ENCODE measurements around the gene NBEAL2. TPM values are rescaled to one million over a fixed set of nuclear protein-coding genes. Genes with fewer than 3 reads are reported as not detected.
"Not testable (repeated sequence)": the region's sequence is repeated elsewhere in the genome, so short reads cannot be mapped to it uniquely, and the experiment has no call there.

Gene NBEAL2
- total RNA-seq, 1 donor, result 92.6 TPM

DNA sequence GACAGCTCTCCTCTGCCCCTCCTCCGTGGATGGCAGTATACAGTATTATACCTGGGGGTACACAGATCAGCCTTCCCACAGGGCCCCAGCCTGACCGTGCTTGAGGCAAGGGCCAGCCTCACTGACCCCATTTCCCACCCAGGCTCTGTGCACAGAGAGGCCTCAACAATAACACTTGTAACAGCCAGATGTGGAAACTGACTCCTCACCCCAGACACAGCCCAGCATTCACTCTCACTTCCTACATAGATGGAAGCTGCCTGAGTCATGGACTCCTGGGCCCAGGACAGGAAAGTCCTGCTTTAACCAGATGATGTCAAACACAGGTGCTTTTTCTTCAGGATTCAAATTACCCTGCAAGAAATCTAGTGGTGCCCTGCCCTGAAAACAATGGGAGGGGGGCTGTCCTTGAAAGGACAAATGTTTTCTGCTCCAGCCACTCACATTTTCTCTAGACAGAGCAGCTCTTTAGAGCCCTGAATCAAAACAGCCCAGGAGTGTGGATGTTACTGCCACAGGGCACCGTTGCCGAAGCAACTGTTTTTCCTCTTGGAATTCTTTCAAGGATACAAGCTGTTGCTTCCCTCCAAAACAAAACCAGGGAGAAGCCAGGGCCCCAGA, 19.3 kb upstream of the NBEAL2 start:
- DNase-seq (ENCODE audit: low read depth in 2 of 3, low spot score in 2 of 3), result no peak

GRCh38 chr3:46960835-46961234, 18.6 kb upstream of the NBEAL2 start:
- no peak for DNase-seq (ENCODE audit: low read depth in 2 of 3, low spot score in 2 of 3)

DNA sequence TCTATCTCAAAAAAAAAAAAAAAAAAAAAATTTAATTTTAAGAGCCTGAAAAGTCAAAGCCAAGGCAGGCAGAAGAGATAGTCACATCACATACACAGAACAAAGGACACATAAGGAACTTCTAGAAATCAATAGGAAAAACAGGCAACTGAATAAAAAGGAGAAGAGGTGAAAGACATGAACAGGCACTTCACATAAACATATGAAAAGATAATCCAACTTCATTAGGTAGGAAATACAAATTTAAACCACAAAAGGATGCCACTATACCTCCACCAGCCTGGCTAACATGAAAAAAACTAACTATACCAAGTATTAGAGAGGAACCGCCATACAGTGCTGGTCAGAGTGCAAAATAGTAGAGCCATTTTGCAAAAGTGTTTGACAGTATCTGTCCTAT, 17.0 kb upstream of the NBEAL2 start:
- DNase-seq (ENCODE audit: low read depth in 2 of 3, low spot score in 2 of 3), result no peak

DNA sequence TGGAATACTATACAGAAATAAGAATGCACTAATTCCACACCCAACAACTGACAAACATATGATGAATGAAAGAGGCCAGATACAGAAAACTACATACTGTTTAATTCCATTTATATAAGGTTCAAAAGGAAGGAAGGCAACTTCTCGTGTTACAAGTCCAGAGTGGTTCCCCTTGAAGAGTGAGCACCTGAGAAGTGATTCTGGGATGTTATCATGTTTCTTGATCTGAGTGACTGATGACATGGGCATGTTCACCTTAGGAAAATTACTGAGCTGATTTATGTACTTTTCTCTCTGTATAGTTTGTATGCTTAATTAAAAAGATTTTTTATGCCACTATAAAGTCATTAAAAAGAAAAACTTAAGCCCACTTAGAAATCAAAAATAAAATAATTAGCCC, 16.5 kb upstream of the NBEAL2 start:
- no peak for DNase-seq (ENCODE audit: low read depth in 2 of 3, low spot score in 2 of 3)

DNA sequence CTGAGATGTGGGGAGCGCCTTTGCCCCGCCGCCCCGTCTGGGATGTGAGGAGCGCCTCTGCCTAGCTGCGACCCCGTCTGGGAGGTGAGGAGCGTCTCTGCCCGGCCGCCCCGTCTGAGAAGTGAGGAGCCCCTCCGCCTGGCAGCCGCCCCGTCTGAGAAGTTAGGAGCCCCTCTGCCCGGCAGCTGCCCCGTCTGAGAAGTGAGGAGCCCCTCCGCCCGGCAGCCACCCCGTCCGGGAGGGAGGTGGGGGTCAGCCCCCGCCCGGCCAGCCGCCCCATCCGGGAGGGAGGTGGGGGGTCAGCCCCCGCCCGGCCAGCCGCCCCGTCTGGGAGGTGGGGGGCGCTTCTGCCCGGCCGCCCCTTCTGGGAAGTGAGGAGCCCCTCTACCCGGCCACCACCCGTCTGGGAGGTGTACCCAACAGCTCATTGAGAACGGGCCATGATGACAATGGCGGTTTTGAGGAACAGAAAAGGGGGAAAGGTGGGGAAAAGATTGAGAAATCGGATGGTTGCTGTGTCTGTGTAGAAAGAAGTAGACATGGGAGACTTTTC, 15.4 kb upstream of the NBEAL2 start:
- not testable (repeated sequence) for DNase-seq (ENCODE audit: low read depth in 2 of 3, low spot score in 2 of 3)

GRCh38 chr3:46965151-46965550, 14.3 kb upstream of the NBEAL2 start:
- peak in 2 of 3 donors; percentile 78 to 85 for DNase-seq (ENCODE audit: low read depth in 2 of 3, low spot score in 2 of 3)

DNA sequence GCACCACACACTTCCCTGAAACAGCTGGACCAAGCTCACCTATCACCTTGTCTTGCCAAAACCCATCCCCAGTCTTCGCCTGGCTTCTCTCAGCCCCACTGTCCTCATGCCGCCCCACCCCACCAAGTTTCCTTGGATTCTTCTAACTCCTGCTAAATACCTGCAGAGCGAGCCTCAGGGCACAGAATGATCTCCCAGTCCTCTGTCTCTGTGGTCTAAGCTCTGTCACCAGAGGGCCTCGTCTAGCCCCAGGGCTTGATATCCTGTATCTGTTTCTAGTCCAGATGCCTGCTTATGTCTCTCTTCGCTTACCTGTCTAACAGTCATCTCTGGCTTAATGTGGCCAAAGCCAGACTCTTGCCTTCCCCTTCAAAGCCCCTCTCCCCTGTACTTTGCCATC, 12.7 kb upstream of the NBEAL2 start:
- DNase-seq (ENCODE audit: low read depth in 2 of 3, low spot score in 2 of 3), result no peak

DNA sequence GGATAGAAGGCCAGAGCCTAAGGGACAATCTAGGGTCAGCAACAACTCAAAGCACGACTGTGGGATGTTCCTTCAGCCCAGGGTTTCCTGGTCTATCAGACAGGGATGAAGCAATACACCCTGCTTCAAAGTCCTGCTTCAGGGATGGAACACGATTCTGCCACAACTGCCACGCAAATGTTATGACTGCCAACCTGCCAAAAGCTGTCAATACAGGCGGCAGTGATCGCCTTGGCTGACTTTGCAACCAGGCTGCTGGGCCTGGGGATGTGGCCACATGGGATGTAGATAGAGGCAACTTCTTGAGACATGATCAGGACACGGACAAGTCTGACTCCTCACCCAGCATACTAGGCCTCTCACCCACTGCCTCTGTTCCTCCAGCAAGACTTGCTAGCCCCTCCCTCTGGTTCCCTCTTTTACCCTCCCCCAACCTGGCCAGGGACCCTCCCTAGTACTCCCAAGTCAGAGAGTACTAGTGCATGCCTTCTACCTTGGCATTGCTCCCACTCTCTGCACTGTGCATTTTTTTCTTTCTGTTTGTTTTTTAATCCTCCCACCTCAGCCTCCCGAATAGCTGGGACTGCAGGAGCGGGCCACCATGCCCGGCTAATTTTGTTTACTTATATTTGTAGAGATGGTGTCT, 10.6 kb upstream of the NBEAL2 start:
- DNase-seq (ENCODE audit: low read depth in 2 of 3, low spot score in 2 of 3), result no peak

DNA sequence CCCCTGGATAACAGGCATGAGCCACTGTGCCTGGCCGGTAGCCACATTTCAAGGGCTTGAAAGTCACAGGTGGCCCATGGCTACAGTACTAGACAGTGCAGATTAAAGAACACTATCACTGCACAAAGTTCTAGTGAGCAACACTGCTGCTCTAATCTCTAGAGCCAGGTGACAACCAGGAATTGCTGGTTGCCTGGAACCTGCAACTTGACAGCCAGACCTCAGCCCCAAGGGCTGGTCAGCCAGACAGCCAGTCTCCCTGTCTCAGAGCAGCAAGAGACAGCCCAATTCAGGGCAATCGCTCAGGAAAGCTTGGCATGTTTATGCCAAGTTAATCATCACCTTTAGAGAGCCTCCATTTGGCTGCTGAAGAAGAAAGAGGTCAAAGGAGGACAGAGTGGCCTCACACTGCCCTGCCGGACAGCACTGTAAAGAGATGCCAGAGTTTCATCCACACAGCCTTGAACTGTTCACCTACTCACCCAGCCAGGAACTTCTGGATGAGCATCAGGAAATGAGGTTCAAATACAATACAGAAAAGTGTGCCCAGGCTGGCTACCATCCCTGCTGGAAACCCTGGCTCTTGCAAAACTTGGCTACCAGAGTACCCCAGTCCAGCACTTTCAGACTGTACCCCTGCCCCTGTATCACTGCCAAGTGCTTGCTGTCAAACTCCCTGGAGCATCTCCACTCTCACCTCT, 8.9 kb upstream of the NBEAL2 start:
- DNase-seq (ENCODE audit: low read depth in 2 of 3, low spot score in 2 of 3), result no peak

GRCh38 chr3:46971151-46971550, 8.3 kb upstream of the NBEAL2 start:
- no peak for DNase-seq (ENCODE audit: low read depth in 2 of 3, low spot score in 2 of 3)

DNA sequence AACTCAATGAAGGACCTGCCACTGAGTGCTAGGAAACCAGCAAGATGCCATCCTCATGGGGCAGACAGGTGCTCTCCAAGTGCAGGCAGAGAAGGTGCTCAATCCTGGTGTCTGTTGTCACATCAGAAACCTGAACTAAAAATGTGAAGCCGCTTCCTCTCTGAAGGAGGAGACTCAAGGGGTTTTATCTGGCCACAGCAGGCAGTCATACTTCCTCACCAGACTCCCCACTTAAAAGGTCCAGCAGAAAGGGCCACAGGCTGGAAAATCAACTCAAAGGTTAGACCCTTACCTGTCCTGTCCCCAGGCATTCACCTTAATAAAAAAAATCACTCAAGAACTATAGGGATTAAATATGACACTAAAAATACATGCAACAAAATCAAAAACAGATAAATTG, 7.7 kb upstream of the NBEAL2 start:
- DNase-seq (ENCODE audit: low read depth in 2 of 3, low spot score in 2 of 3), result peak in 2 of 3 donors; percentile 60 to 61

GRCh38 chr3:46972396-46972795, 7.1 kb upstream of the NBEAL2 start:
- no peak for DNase-seq (ENCODE audit: low read depth in 2 of 3, low spot score in 2 of 3)

DNA sequence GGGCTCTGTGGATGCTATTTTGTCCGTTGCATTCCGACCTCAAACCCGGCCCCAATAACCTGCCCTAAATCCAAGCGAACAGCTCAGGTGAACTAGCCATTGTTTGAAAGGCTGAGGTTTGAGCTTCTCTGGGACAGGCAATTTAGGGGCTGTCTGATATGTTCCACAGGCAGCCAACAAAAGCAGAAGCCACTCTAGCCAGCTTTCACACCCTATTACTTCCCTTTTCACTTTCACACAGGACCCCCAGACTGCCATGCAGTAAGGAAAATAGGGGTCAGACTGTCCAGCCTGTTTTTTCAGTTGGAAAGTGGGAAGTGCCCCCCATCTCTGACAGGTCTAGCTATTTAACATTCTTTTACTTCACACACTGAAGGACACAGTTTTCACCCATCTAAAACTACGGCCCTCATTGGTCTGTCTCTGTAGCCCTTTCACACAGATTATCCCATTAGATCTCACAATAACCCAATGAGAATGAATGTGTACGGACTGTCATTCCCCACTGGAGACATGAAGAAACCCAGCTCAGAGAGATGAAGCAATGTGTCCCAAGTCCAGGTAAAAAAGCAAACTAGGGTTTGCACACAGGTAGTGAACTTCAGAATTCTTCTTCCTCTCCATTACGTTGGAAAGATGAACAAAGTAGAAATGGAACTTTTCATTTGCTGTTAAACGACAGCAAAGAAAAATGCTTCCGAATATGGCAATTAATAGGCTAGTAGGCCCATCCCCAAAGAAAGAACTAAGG, 4.9 kb upstream of the NBEAL2 start:
- peak in 1 of 3 donors; percentile 48 for DNase-seq (ENCODE audit: low read depth in 2 of 3, low spot score in 2 of 3)

DNA sequence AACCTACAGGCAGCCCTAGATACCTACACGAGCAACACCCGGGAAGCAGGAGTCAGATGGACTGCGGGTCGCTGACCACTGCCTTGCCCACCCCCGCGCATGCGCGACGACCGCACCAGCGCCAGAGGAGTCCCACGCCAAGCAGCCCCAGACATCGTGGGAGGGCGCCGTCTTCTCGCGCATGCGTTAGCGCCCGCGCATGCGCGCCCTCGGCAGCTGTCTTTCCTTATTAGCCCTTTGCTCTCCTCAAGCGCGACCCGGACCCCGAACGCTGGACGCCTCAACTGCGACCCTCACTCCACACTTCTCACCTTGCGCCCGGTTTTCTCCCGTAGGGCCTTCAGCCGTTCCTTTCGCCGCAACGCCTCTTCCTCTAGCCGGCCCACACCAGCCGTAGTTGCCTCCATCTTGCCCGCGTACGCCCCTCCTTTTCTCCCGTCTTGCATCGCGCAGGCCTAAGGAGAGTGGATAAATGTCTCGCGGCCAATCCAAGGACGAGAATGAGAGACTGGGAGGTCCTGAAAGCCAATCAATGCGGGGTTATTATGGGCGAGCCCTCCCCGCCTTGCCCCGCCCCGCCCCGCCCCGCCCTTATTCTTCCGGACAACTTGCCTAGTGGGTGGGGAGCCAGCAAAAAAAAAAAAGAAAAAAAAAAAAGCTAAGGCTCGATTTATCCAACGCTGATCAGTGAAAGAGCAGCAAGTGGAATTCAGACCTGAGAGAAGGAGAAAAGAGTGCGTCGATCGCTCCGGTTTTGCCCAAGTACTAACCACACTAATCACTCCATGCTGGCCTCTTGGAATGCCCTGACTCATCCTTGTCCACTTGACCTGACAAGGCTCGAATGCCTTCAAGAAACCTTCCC, 2.9 kb upstream of the NBEAL2 start, which contains the start of gene CCDC12:
TSS of gene CCDC12 (minus strand) at position 420 of the 865 bp plus-strand sequence. CDS start at position 407, 13 bp downstream.
- peak; percentile 84 to 99 (median 97) for DNase-seq (ENCODE audit: low read depth in 2 of 3, low spot score in 2 of 3)

GRCh38 chr3:46977811-46978195, 1.7 kb upstream of the NBEAL2 start:
- no peak for DNase-seq (ENCODE audit: low read depth in 2 of 3, low spot score in 2 of 3)

GRCh38 chr3:46978381-46978780, 1.1 kb upstream of the NBEAL2 start:
- no peak for DNase-seq (ENCODE audit: low read depth in 2 of 3, low spot score in 2 of 3)

GRCh38 chr3:46979958-46980497, 562 bp downstream of the NBEAL2 start:
- DNase-seq (ENCODE audit: low read depth in 2 of 3, low spot score in 2 of 3), result no peak

DNA sequence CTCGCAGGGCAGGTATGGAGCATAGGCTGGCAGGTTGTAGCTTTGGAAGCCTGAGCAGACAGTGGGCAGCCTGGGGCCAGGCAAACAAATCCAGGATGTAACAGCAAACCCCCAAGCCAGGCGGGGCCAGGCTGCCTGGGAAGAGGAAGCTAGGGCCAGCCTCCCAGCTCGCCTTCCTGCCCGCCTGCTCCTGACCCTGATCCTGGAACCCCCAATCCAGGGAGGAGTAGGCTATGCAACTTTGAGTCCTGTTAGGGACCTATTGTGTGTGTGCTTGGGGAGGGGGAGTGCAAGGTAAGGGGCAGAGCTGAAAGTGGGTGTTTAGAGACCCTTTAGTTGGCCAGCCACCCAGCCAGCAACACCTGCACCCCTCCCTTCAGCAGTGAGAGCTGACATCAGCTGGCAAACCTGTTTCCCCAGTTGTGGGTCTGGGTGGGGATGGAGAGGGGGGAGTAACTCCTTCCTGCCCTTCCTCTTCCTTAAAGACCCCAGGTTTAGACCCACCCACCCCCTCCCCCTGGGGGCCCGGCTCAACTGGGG, 2.5 kb downstream of the NBEAL2 start:
- DNase-seq (ENCODE audit: low read depth in 2 of 3, low spot score in 2 of 3), result no peak

DNA sequence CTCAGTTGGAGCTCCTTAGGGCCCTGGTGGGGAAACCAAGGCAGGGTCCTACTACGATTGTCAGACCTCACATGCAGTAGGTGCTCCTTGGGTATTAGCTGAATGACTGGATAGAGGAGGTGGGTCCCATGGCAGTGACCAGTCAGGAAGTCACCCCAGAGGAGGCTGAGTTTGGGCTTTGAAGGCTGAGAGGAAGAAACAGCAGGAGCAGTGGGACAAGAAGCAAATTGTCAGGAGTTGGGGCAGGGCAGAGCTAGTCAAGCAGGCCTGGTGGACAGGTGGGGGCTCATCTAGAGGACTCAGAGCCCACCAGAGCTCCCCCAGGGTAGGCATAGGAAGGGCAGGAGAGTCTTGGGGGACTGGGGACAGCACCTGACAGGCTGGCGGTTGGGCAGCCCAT, 3.1 kb downstream of the NBEAL2 start:
- no peak for DNase-seq (ENCODE audit: low read depth in 2 of 3, low spot score in 2 of 3)
